SHP77 (cell line): ENCODE data around the gene TMPRSS15.

Experiments
- DNase-seq, 2 experiments: peaks; one replicate each; lab custom pipeline; 2025; lab: John Stamatoyannopoulos, UW

TMPRSS15 gene

GRCh38 chr21:18349468-18349867 is 54.1 kb downstream of the TMPRSS15 start:
- DNase-seq = no peak

GRCh38 chr21:18340387-18340942 is 63.1 kb downstream of the TMPRSS15 start:
- DNase-seq = no peak

- no peak for DNase-seq
Measured at GRCh38 chr21:18335651-18336236, 67.8 kb downstream of the TMPRSS15 start.

- DNase-seq = no peak
Measured at GRCh38 chr21:18334066-18334465, 69.5 kb downstream of the TMPRSS15 start.

GRCh38 chr21:18318156-18318555 is 85.4 kb downstream of the TMPRSS15 start:
- DNase-seq = no peak

- DNase-seq = no peak
Measured at GRCh38 chr21:18298228-18298627, 105.4 kb downstream of the TMPRSS15 start.

- no peak for DNase-seq
Measured at GRCh38 chr21:18294100-18294499, 109.5 kb downstream of the TMPRSS15 start.

- DNase-seq = no peak
Measured at GRCh38 chr21:18289876-18290275, 113.7 kb downstream of the TMPRSS15 start.

GRCh38 chr21:18285379-18285778 is 118.2 kb downstream of the TMPRSS15 start:
- DNase-seq = no peak

GRCh38 chr21:18275781-18276180 is 127.8 kb downstream of the TMPRSS15 start:
- no peak for DNase-seq

- no peak for DNase-seq
Measured at GRCh38 chr21:18274370-18274769, 129.2 kb downstream of the TMPRSS15 start.

- DNase-seq = no peak
Measured at GRCh38 chr21:18273400-18273799, 130.2 kb downstream of the TMPRSS15 start.

GRCh38 chr21:18269856-18270255 is 133.7 kb downstream of the TMPRSS15 start:
- no peak for DNase-seq

GRCh38 chr21:18268906-18269305 is 134.7 kb downstream of the TMPRSS15 start:
- no peak for DNase-seq

GRCh38 chr21:18267496-18267895 is 136.1 kb downstream of the TMPRSS15 start:
- no peak for DNase-seq

GRCh38 chr21:18265944-18266343 is 137.6 kb downstream of the TMPRSS15 start:
- no peak for DNase-seq

- no peak for DNase-seq
Measured at GRCh38 chr21:18253799-18254198, 149.8 kb downstream of the TMPRSS15 start.

GRCh38 chr21:18253221-18253620 is 150.4 kb downstream of the TMPRSS15 start:
- DNase-seq = no peak

- DNase-seq = no peak
Measured at GRCh38 chr21:18252680-18253079, 150.9 kb downstream of the TMPRSS15 start.

- DNase-seq = no peak
Measured at GRCh38 chr21:18252256-18252655, 151.3 kb downstream of the TMPRSS15 start.

GRCh38 chr21:18251065-18251464 is 152.5 kb downstream of the TMPRSS15 start:
- no peak for DNase-seq

GRCh38 chr21:18249672-18250071 is 153.9 kb downstream of the TMPRSS15 start:
- no peak for DNase-seq

GRCh38 chr21:18248171-18248570 is 155.4 kb downstream of the TMPRSS15 start:
- no peak for DNase-seq

- DNase-seq = no peak
Measured at GRCh38 chr21:18245464-18245967, 158.1 kb downstream of the TMPRSS15 start.
